Measurements from ENCODE around the gene WAPL. TPM values are rescaled to one million over a fixed set of nuclear protein-coding genes. Genes with fewer than 3 reads are reported as not detected.

WAPL gene
- total RNA-seq, 1 experiment from 2014 or later = 48.0 TPM

- Mint-ChIP-seq H3K9me3 (peaks cover 10% of the 10 kb centered on the region), H3K27me3 (ENCODE audit: low read depth) (no peaks in the 10 kb centered on the region; the same call in 1 of the 2 replicates), H3K36me3 (no peaks in the 10 kb centered on the region), H3K27ac (no peak overlapping the region), H3K4me3 (no peak overlapping the region), H3K4me1 (no peaks in the 10 kb centered on the region)
- DNase-seq (ENCODE audit: low spot score) (no peak), ATAC-seq (no peak)
- ChIA-PET CTCF (interaction anchor here (0.6 kb wide), 1 partner anchor 52 kb away, joined by 3 read pairs; no protein-coding TSS in a partner anchor), POLR2A (no interaction called here)
- TF ChIP-seq ZNF416 (CRISPR knock-in tag; IDR thresholded peaks at IDR 0.05) (no peak), EMX1 (CRISPR knock-in tag; IDR thresholded peaks at IDR 0.05) (no peak), MYBL2 (CRISPR knock-in tag; IDR thresholded peaks at IDR 0.05) (no peak), MXD4 (CRISPR knock-in tag; IDR thresholded peaks at IDR 0.05; ENCODE audit: borderline replicate concordance) (no peak), MLX (CRISPR knock-in tag; IDR thresholded peaks at IDR 0.05) (no peak), NFATC4 (CRISPR knock-in tag; IDR thresholded peaks at IDR 0.05) (no peak), CDX4 (CRISPR knock-in tag; IDR thresholded peaks at IDR 0.05; ENCODE audit: borderline replicate concordance) (no peak), TEAD1 (CRISPR knock-in tag; IDR thresholded peaks at IDR 0.05) (no peak), ERG (CRISPR knock-in tag; IDR thresholded peaks at IDR 0.05) (no peak), ATF2 (CRISPR knock-in tag; IDR thresholded peaks at IDR 0.05; ENCODE audit: borderline replicate concordance, low read depth) (no peak), IRF2 (CRISPR knock-in tag; IDR thresholded peaks at IDR 0.05; ENCODE audit: borderline replicate concordance, low read depth) (no peak), ARID4B (CRISPR knock-in tag; IDR thresholded peaks at IDR 0.05; ENCODE audit: borderline replicate concordance) (no peak), ZNF121 (CRISPR knock-in tag; IDR thresholded peaks at IDR 0.05) (no peak), NR1H2 (CRISPR knock-in tag; IDR thresholded peaks at IDR 0.05) (no peak), SP1 (CRISPR knock-in tag; conservative IDR thresholded peaks at IDR 0.05) (no peak), E2F5 (CRISPR knock-in tag; IDR thresholded peaks at IDR 0.05) (no peak)
Measured at GRCh38 chr10:86545101-86545500, 23.5 kb upstream of the WAPL start.

GRCh38 chr10:86540016-86540415 lies 18.4 kb upstream of the WAPL start:
- DNase-seq (ENCODE audit: low spot score) (no peak), ATAC-seq (no peak)
- CTCF ChIA-PET = no interaction called here
- Mint-ChIP-seq H3K4me3 (no peak overlapping the region), H3K4me1 (peaks cover 7% of the 10 kb centered on the region), H3K36me3 (no peaks in the 10 kb centered on the region), H3K27ac (no peak overlapping the region), H3K9me3 (peaks cover 8% of the 10 kb centered on the region; the same call in 1 of the 2 replicates), H3K27me3 (ENCODE audit: low read depth) (peaks cover 17% of the 10 kb centered on the region)
- POLR2A ChIA-PET = no interaction called here
- no peak for TF ChIP-seq AFF4 (CRISPR knock-in tag; IDR thresholded peaks at IDR 0.05; ENCODE audit: borderline replicate concordance)
- TF ChIP-seq HMGXB4 (CRISPR knock-in tag; IDR thresholded peaks at IDR 0.05) = no peak
- TF ChIP-seq ATF2 (CRISPR knock-in tag; IDR thresholded peaks at IDR 0.05; ENCODE audit: borderline replicate concordance, low read depth) = no peak

Data from WTC11 (cell line).